Skeletal muscle tissue (tissue), 4 donors: ENCODE measurements around the gene ABHD12. TPM values are rescaled to one million over a fixed set of nuclear protein-coding genes. Genes with fewer than 3 reads are reported as not detected.

Experiments used
- H3K27ac ChIP-seq: one replicate; pipeline ENCODE4 v1.7.0; 2013; ENCODE audit warnings: mild to moderate bottlenecking, low read depth, low read length, inconsistent platforms
- H3K27me3 ChIP-seq, 3 donors: one replicate each; pipeline ENCODE4 v1.7.0; 2013; ENCODE audit warnings: low read length in 3 of 3; ENCODE audit not compliant: control insufficient read depth in 3 of 3, insufficient read depth in 3 of 3
- H3K36me3 ChIP-seq, 3 donors: one replicate each; pipeline ENCODE4 v1.7.0; 2013; ENCODE audit warnings: low read length in 3 of 3; ENCODE audit not compliant: control insufficient read depth in 3 of 3, insufficient read depth in 3 of 3
- H3K4me1 ChIP-seq, 3 donors: one replicate each; pipeline ENCODE4 v1.7.0; 2013; ENCODE audit warnings: low read length in 3 of 3, mild to moderate bottlenecking in 3 of 3; ENCODE audit not compliant: control insufficient read depth in 3 of 3, insufficient read depth in 3 of 3
- H3K4me3 ChIP-seq, 3 donors: one replicate each; pipeline ENCODE4 v1.7.0; 2013; ENCODE audit warnings: low read length in 3 of 3
- H3K9ac ChIP-seq, 3 donors: one replicate each; pipeline ENCODE4 v1.7.0; 2013; ENCODE audit warnings: low read length in 3 of 3, mild to moderate bottlenecking in 3 of 3, moderate library complexity in 2 of 3, low read depth in 1 of 3
- H3K9me3 ChIP-seq, 3 donors: one replicate each; pipeline ENCODE4 v1.7.0; 2013; ENCODE audit warnings: low read length in 3 of 3; ENCODE audit not compliant: control insufficient read depth in 3 of 3
- total RNA-seq: library from RNA; depleted of rRNA; stranded (reverse); fragments of >200 nt; gene quantifications from one replicate; pipeline ENCODE4 v1.2.3, GENCODE V29; 2014
- donor health status: Osteomylitis.

ABHD12 gene
- total RNA-seq, 1 donor from 2014 or later: 29.7 TPM

DNA sequence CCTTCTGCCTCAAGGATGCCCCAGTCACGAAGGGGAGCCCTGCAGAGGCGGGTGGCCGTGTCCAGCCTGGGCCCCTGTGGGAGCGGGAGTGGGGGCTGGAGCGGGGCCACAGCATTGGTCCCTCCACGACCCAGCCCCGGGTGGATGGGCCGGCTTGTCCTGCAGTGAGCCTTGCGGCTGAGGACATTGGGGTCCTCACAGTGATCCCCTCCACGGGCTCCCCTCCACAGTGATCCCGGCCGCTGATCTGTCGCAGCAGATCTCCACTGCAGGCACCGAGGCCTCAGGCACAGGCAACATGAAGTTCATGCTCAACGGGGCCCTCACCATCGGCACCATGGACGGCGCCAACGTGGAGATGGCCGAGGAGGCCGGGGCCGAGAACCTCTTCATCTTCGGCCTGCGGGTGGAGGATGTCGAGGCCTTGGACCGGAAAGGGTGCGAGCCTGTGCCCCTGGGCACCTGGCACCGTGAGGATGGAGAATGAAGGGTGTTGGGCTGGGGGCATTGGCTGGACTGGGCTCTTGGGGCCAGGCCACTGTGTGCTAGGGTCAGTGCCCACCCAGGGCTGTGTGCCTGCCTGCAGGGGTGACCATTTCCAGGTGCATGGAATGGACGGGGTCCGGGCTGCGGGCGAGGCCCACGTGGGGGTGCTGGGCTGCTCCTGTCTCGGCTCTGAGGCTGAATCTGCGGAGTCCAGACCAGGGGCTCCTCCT is 98.3 kb downstream of the ABHD12 start:
- H3K9ac ChIP-seq: no peak overlapping the region
- no peaks in the 10 kb centered on the region for H3K27me3 ChIP-seq
- H3K4me3 ChIP-seq: no peak overlapping the region
- no peaks in the 10 kb centered on the region for H3K9me3 ChIP-seq
- H3K27ac ChIP-seq: no peak overlapping the region
- peaks cover 27 to 34% (median 33%) of the 10 kb centered on the region in 3 donors for H3K4me1 ChIP-seq
- peaks cover 7 to 25% (median 14%) of the 10 kb centered on the region in 3 donors for H3K36me3 ChIP-seq

DNA sequence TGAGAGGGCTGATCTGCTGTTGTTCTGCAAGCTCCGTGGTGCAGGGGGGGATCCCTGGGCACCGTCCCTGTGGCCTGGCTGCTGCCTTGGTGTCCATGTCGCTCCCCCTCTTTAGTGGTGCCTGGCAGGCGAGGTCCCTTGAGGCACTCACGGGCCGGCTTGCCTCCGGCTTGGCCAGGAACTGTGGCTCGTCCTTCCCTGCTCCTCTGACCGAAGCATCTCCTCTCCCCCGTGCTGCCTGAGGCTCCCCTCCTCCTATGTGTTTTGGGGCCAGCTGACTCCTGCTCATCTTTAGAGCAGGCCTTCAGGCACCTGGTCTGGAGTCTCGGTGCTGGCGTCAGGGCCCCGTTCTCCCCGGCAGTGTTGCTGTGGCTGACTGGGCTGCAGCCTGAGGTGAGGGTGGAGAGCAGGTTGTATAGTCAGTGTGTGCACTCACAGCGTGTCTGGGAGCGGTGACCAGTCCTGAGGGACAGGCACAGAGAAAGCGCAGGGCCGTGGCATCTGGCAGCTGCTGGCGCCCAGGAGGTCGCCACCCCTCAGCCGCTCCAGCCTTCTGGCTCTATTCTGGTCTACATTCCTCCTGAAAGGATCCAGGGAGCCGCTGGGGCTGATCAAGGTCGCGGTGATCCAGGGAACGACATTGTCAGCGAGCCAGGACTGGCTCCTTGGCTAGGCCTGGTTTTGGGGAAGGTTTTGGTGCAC is 99.1 kb downstream of the ABHD12 start:
- Histone ChIP-seq H3K27me3 (no peaks in the 10 kb centered on the region), H3K9ac (no peak overlapping the region), H3K4me3 (no peak overlapping the region), H3K4me1 (peaks cover 22 to 28% (median 27%) of the 10 kb centered on the region in 3 donors), H3K36me3 (peaks cover 11 to 29% (median 21%) of the 10 kb centered on the region in 3 donors), H3K27ac (no peak overlapping the region), H3K9me3 (no peaks in the 10 kb centered on the region)

DNA sequence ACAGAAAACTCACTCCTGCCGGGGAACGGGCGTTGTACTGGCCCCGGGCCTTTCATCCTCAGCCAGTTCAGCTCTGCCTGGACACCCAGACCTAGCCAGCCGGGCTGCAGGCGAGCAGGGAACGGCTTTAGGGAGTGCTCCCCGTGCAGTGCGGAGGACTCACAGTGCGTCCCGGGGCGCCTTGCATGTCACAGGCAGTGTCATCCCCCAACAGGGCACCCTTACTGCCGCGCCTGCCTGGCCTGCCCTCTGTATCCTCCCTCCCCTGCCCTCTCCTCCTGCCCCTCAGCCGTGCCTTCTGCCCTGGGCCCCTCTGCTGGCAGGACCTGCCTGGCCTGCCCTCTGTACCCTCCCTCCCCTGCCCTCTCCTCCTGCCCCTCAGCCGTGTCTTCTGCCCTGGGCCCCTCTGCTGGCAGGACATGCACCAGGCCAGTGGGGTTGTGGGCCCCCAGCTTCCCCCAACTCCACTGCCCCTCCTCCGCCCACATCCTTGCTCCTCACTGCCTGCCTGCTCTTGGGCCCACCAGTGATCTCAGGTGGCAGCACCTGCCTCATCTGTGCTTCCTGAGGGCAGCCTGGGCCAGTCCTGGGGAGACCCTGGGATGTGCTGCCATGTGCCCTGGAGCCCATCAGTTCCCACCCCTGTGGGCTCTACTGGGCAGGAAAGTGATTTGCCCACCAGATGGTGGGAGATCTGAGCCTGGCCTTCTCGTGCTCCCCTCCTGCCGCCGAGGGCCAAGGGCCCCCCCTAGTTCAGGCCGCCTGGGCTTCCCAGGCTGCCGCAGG is 99.8 kb downstream of the ABHD12 start:
- Histone ChIP-seq H3K27ac (no peak overlapping the region), H3K27me3 (no peaks in the 10 kb centered on the region), H3K9me3 (no peaks in the 10 kb centered on the region), H3K36me3 (peaks cover 16 to 36% (median 26%) of the 10 kb centered on the region in 3 donors), H3K4me1 (peaks cover 15 to 20% (median 20%) of the 10 kb centered on the region in 3 donors), H3K4me3 (no peak overlapping the region), H3K9ac (no peak overlapping the region)

DNA sequence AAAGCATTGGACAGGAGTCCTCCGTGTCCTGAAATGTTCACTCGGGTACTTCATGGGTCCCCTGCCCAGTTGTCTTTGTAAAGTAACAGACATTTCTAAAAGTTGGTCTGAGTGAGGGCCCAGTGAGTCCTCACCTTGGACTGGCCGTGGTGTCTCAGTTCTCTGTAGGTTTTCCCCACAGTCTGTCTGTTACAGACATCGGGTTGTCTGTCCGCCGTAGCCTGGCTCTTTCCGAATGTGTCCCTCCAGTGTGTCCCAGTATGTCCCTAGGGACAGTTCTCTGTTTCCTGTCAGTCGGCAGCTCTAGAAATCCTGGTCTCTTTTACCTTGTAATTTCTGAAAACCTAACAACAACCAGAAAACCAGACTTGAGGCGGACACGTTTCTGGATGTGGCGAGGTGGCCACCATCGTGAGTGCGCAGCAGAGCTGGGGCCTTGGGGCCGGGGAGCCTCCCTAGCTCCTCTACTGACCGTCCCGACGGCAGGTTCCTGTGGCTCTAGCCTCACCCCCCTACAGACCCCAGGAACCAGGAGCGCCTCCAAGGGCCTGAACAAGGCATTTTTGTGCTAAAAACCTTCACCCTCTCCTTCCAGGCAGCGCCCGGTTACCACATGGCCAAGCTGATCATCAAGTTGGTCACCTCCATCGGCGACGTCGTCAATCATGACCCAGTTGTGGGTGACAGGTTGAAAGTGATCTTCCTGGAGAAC is 100.6 kb downstream of the ABHD12 start:
- peaks cover 22 to 44% (median 34%) of the 10 kb centered on the region in 3 donors for H3K36me3 ChIP-seq
- no peak overlapping the region for H3K4me3 ChIP-seq
- H3K27me3 ChIP-seq: no peaks in the 10 kb centered on the region
- H3K27ac ChIP-seq: no peak overlapping the region
- peaks cover 7 to 12% (median 12%) of the 10 kb centered on the region in 3 donors for H3K4me1 ChIP-seq
- H3K9ac ChIP-seq: no peak overlapping the region
- H3K9me3 ChIP-seq: no peaks in the 10 kb centered on the region

DNA sequence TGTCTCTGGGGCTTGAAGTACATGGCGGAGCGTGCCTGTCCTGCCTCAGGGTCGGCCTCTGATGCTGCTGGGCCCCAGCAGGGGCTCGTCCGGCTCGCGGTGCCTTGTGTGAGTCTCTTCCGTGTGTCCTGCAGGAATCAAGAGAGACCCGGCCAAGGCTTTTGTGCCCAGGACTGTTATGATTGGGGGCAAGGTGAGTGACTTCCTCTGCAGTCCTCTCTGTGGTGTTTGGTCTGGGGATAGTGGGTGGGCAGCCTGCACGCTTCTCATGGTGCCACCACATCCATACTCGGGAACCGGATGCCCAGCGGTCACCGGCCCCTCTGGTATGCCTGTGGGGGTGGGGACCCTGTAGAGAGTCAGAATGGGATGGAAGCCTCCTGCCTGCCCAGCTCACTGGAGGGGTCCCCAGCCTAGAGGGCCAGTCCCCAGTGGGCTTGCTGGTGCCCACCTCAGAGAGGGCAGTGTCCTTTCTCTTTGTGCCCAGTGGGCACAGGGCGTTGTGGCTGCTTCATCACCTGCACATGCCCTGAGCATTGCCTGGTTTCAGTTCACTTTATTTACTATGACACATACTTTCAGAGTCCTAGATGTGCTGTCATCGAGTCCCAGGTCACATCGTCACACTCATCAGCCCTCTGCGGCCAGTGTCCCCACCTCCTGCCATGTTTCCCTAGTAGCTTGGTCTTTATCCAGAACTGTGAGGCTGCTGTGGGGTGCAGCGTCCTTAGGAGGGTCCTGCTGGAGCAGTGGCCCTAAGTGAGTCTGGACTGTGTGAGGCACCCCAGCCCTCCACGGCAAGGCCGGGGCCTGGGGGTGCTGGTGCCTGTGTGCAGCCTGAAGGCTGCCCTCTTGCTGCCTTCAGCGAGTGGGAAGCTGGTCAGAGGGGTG is 102.1 kb downstream of the ABHD12 start:
- H3K36me3 ChIP-seq: peaks cover 32 to 48% (median 46%) of the 10 kb centered on the region in 3 donors
- H3K4me1 ChIP-seq: no peaks in the 10 kb centered on the region

DNA sequence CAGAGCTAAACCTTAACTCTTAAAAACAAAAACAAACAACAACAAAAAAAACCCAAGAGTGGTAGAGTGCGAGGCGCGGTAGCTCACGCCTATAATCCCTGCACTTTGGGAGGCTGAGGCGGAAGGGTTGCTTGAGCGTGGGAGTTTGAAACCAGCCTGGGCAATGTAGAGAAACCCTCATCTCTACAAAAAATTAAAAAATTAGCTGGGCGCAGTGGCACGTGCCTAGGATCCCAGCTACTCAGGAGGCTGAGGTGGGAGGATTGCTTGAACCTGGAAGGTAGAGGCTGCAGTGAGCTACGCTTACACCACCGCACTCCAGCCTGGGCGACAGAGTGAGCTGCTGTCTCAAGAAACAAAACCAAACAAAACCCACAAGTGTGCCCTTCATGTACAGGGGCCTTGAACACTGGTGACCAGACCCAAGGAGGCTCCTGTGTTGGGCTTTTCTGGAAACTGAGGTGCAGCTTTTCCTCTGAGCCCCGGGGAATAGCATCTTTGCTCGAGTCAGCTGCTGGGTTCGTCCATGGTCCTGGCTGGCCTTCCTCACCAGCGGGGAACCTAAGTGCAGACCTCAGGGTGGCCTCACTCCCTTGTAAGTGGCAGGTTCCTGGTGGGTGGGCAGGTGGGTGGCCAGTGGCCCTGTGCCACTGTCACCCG is 102.9 kb downstream of the ABHD12 start:
- Histone ChIP-seq H3K27ac (no peak overlapping the region), H3K4me1 (no peaks in the 10 kb centered on the region), H3K36me3 (peaks cover 36 to 52% (median 51%) of the 10 kb centered on the region in 3 donors), H3K4me3 (no peak overlapping the region), H3K9me3 (no peaks in the 10 kb centered on the region), H3K27me3 (no peaks in the 10 kb centered on the region), H3K9ac (no peak overlapping the region)

More for the DNA sequence above, 102.1 kb downstream of the ABHD12 start:
- Histone ChIP-seq H3K4me3 (no peak overlapping the region), H3K9ac (no peak overlapping the region), H3K27me3 (no peaks in the 10 kb centered on the region), H3K9me3 (no peaks in the 10 kb centered on the region), H3K27ac (no peak overlapping the region)

DNA sequence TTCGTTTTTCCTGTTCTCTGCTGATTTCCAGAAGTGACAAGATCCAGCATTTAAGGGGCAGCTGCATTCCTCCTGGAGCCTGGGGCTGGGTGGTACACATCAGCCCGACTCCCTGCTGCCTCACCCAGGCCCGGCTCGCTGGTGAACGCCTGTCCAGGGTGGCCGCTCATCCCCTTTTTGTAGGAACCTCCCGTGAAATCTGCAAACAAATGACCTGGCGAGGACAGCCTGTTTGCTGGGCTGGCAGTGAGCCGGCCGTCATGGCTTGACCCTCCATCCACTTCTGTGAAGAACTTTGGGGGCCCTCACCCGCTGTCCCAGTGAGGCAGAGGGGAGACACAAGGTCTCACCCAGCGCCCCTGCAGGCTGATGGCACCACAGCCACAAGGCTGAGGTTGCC is 103.7 kb downstream of the ABHD12 start:
- Histone ChIP-seq H3K9me3 (no peaks in the 10 kb centered on the region), H3K36me3 (peaks cover 39 to 60% (median 51%) of the 10 kb centered on the region in 3 donors), H3K9ac (no peak overlapping the region), H3K4me1 (no peaks in the 10 kb centered on the region), H3K27me3 (no peaks in the 10 kb centered on the region), H3K4me3 (no peak overlapping the region), H3K27ac (no peak overlapping the region)

DNA sequence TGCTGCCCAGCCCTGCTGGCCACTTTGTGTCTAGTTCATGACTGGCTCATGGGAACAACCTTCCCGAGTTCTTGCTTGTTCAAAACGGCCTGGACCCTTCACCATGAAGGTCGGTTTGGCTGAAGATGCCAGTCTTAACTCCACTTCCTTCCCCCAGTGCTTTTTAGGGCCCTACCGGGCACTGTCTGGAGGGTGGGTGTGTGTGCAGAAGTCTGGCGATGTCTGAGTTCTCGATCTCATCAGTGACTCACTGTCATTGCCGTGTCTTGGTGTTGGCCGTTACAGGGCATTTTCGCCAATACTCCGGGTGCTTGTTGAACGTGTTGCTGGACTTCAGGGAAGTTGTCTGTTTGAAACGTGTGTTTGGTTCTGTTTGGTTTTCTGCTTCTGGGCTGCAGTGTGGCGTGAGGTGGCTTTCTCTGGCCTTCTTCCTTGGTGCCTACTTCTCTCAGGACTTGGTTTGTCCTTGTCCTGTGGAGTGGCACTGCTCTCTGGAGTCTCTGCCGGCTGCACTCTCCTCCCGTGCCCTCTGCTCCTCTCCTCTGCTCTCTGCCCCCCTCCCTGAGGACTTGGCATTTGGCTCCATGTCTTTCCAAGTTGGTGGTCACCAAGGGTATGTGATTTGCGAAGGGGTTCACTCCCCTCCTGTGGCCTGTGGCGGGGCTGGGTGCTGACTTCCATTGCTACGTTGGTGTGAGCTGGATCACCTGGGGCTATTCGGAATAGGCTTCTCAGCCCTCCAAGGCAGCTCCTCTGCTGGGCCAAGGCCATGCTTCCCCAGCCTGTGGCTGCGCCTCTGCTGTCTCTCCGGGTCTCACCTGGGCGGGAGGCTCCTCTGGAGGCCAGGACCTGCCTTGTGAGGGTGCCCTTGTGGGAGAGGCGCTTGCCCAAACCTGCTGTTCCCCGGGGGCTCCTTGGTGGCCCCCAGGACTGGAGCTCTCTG is 104.5 kb downstream of the ABHD12 start:
- no peak overlapping the region for H3K4me3 ChIP-seq
- H3K9ac ChIP-seq: no peak overlapping the region
- H3K36me3 ChIP-seq: peaks cover 42 to 63% (median 44%) of the 10 kb centered on the region in 3 donors
- no peaks in the 10 kb centered on the region for H3K27me3 ChIP-seq
- H3K27ac ChIP-seq: no peak overlapping the region
- peaks cover 0 to 4% (median 0%) of the 10 kb centered on the region in 3 donors for H3K4me1 ChIP-seq
- H3K9me3 ChIP-seq: no peaks in the 10 kb centered on the region
